SH-SY5Y (cell line): Measurements from ENCODE around the gene MAP4K2.

Experiments
- GATA2 ChIP-seq: IDR thresholded peaks from 2 replicates; pipeline ENCODE4 v1.6.1; 2011; ENCODE audit warnings: mild to moderate bottlenecking, low read depth, low read length
- GATA3 ChIP-seq: IDR thresholded peaks from 2 replicates; pipeline ENCODE4 v1.6.1; 2011; ENCODE audit warnings: low read depth, mild to moderate bottlenecking, low read length, moderate library complexity

DNA sequence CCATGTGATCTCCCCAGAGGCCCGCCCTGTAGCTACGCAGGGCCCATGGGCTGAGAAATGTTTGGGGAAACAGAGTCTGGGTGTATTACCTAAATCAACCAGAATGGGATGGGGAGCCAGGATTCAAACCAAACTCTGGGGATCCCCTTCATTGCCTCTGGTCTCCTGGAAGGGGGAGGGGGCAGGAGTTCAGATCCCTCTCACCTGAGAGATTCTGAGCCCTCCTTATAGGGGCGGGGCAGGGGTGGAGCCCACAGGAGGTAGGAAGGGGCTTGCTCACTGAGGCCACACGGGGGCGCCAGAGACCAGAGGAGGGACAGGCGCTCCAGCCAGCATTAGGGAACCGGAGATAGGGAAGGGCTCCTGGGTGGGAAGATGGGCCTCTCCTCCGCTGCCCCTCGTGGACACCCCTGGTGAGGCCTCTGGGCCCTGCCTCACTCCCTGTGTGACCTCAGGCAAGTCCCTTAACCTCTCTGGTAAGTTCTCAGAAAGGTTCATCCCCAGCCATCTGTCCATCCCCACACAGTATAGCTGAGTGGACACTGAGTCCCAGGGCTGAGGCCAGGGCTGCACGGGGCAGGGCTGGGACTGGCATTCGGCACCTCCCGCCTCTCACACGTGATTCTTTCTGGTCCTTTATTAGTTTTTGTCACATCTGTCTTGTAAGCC is 44.1 kb upstream of the MAP4K2 start:
- TF ChIP-seq GATA2 = no peak
- TF ChIP-seq GATA3 = no peak
